Neural cell (in vitro differentiated cells): ENCODE measurements around the gene CCDC68.

Experiments
- CTCF ChIP-seq: fragments of 450-650 bp; IDR thresholded peaks from 2 replicates; pipeline ENCODE4 v1.5.1; 2014; ENCODE audit warnings: antibody characterized with exemption, mild to moderate bottlenecking, moderate library complexity; ENCODE audit not compliant: poor library complexity, severe bottlenecking
- EP300 ChIP-seq: fragments of 450-650 bp; conservative IDR thresholded peaks from 2 replicates; pipeline ENCODE4 v1.6.1; 2014; ENCODE audit warnings: antibody characterized with exemption, mild to moderate bottlenecking, moderate library complexity; ENCODE audit not compliant: poor library complexity, severe bottlenecking
- POLR2AphosphoS5 ChIP-seq: IDR thresholded peaks from 2 replicates; pipeline ENCODE4 v1.6.1; 2012
- REST ChIP-seq: IDR thresholded peaks from 2 replicates; pipeline ENCODE4 v1.6.1; 2012; ENCODE audit warnings: borderline replicate concordance
- TAF1 ChIP-seq: IDR thresholded peaks from 2 replicates; pipeline ENCODE4 v1.6.1; 2012; ENCODE audit warnings: low read depth

- TF ChIP-seq CTCF: no peak
- TF ChIP-seq EP300: no peak
- no peak for TF ChIP-seq POLR2AphosphoS5
- TF ChIP-seq TAF1: no peak
- no peak for TF ChIP-seq REST
Measured at GRCh38 chr18:54879691-54880090, 79.6 kb downstream of the CCDC68 start.
